ENCODE results near the gene CCS.

Gene CCS

GRCh38 chr11:66646828-66647227 lies 53.8 kb downstream of the CCS start:
- DNase-seq (ENCODE audit: extremely low spot score): no peak
- POLR2A ChIA-PET: interaction anchor here (0.6 to 1.8 kb wide), 4 partner anchors 9 to 163 kb away, joined by 3 to 7 read pairs (median 3); partner anchors contain the start of gene RBM4
- CTCF ChIA-PET: interaction anchor here (1.2 to 2.6 kb wide), 6 partner anchors 9 to 32 kb away, joined by 3 to 10 read pairs (median 3); partner anchors contain the start of gene RBM4
- no peak for TF ChIP-seq CTCF (IDR thresholded peaks at IDR 0.05; ENCODE audit: control extremely low read depth, extremely low read depth, low read depth, missing control alignments)

GRCh38 chr11:66649903-66650302 lies 56.9 kb downstream of the CCS start:
- POLR2A ChIA-PET: interaction anchor here (1.3 to 2.5 kb wide), 2 partner anchors 12 to 44 kb away, joined by 5 to 11 read pairs; partner anchors contain the start of gene RBM4
- CTCF ChIA-PET: interaction anchor here (1.2 to 1.3 kb wide), 2 partner anchors 9 to 10 kb away, joined by 3 to 5 read pairs; no protein-coding TSS in a partner anchor

GRCh38 chr11:66651016-66651415 lies 58.0 kb downstream of the CCS start:
- no peak for DNase-seq (ENCODE audit: extremely low spot score)
- ChIA-PET CTCF (no interaction called here), POLR2A (interaction anchor here (2.5 kb wide), 1 partner anchor 13 kb away, joined by 11 read pairs; the partner anchor contains the start of gene RBM4)
- TF ChIP-seq CTCF (IDR thresholded peaks at IDR 0.05; ENCODE audit: control extremely low read depth, extremely low read depth, low read depth, missing control alignments): no peak

More at GRCh38 chr11:66649903-66650302, 56.9 kb downstream of the CCS start:
- no peak for TF ChIP-seq CTCF (IDR thresholded peaks at IDR 0.05; ENCODE audit: control extremely low read depth, extremely low read depth, low read depth, missing control alignments)
- DNase-seq (ENCODE audit: extremely low spot score): no peak

- CTCF ChIA-PET: interaction anchor here (1.3 to 1.8 kb wide), 3 partner anchors 8 to 31 kb away, joined by 3 to 5 read pairs (median 3); no protein-coding TSS in a partner anchor
- POLR2A ChIA-PET: interaction anchor here (0.6 to 2.3 kb wide), 3 partner anchors 8 to 16 kb away, joined by 3 to 10 read pairs (median 3); partner anchors contain the start of gene RBM4
- DNase-seq (ENCODE audit: extremely low spot score): no peak
- no peak for TF ChIP-seq CTCF (IDR thresholded peaks at IDR 0.05; ENCODE audit: control extremely low read depth, extremely low read depth, low read depth, missing control alignments)
Measured at GRCh38 chr11:66652651-66653050, 59.7 kb downstream of the CCS start.

- no peak for DNase-seq (ENCODE audit: extremely low spot score)
- ChIA-PET POLR2A (interaction anchor here (1.1 to 2.3 kb wide), 3 partner anchors 15 to 215 kb away, joined by 3 to 10 read pairs (median 3); partner anchors contain the start of genes MRPL11 and RBM4), CTCF (interaction anchor here (1.3 to 1.8 kb wide), 4 partner anchors 8 to 32 kb away, joined by 3 to 5 read pairs (median 4); no protein-coding TSS in a partner anchor)
- TF ChIP-seq CTCF (IDR thresholded peaks at IDR 0.05; ENCODE audit: control extremely low read depth, extremely low read depth, low read depth, missing control alignments): no peak
Measured at GRCh38 chr11:66653123-66653522, 60.1 kb downstream of the CCS start.
